ENCODE data around the gene MLANA.

GRCh38 chr9:5873439-5873838 lies 17.2 kb upstream of the MLANA start:
- no peak for TF ChIP-seq CTCF (IDR thresholded peaks at IDR 0.05)
- TF ChIP-seq POLR2A (IDR thresholded peaks at IDR 0.05) = no peak

Data from lower leg skin (tissue), 3 donors.